Fibroblast of lung (primary cell): ENCODE data around the gene HAUS1. TPM values are rescaled to one million over a fixed set of nuclear protein-coding genes. Genes with fewer than 3 reads are reported as not detected.
"Not testable (repeated sequence)": the region's sequence is repeated elsewhere in the genome, so short reads cannot be mapped to it uniquely, and the experiment has no call there.

Source experiments
- DNase-seq, 2 donors: peaks; one replicate each; pipeline versions ENCODE4 v3.0.0 to v3.0.0-alpha.2; 2010; ENCODE audit warnings: low read depth in 2 of 2
- H2AFZ ChIP-seq: 2 replicates; pipeline ENCODE4 v1.5.1; 2012; ENCODE audit warnings: low read length, control low read depth, inconsistent platforms
- H3K27ac ChIP-seq: 2 replicates; pipeline ENCODE4 v1.5.1; 2011; ENCODE audit warnings: low read length, control low read depth; ENCODE audit not compliant: insufficient read depth
- H3K27me3 ChIP-seq: 2 replicates; pipeline ENCODE4 v1.5.1; 2011; ENCODE audit warnings: mild to moderate bottlenecking, low read length; ENCODE audit not compliant: control insufficient read depth, insufficient read depth
- H3K36me3 ChIP-seq: 2 replicates; pipeline ENCODE4 v1.5.1; 2011; ENCODE audit warnings: low read length; ENCODE audit not compliant: control insufficient read depth, insufficient read depth
- H3K4me1 ChIP-seq: 2 replicates; pipeline ENCODE4 v1.5.1; 2011; ENCODE audit warnings: low read length; ENCODE audit not compliant: control insufficient read depth, insufficient read depth; ENCODE audit errors: extremely low read depth
- H3K4me2 ChIP-seq: 2 replicates; pipeline ENCODE4 v1.5.1; 2011; ENCODE audit warnings: low read length, control low read depth; ENCODE audit not compliant: insufficient read depth; ENCODE audit errors: extremely low read depth
- H3K4me3 ChIP-seq, 4 experiments: fragments of 200-600 bp in 1 of 4; sonication (generic) in 1 of 4; replicated peaks in 1 of 4; 2 replicates each; pipeline ENCODE4 v1.5.1; 2011 to 2016; ENCODE audit warnings: low read length in 4 of 4, low read depth in 3 of 4, mild to moderate bottlenecking in 3 of 4, control low read depth in 2 of 4, inconsistent platforms in 1 of 4, mixed read lengths in 1 of 4; ENCODE audit not compliant: insufficient read depth in 1 of 4; ENCODE audit errors: control extremely low read depth in 1 of 4
- H3K79me2 ChIP-seq: 2 replicates; pipeline ENCODE4 v1.5.1; 2012; ENCODE audit warnings: mild to moderate bottlenecking, low read length, inconsistent platforms; ENCODE audit not compliant: control insufficient read depth, insufficient read depth
- H3K9ac ChIP-seq: 2 replicates; pipeline ENCODE4 v1.5.1; 2011; ENCODE audit warnings: mild to moderate bottlenecking, low read length, control low read depth; ENCODE audit not compliant: insufficient read depth
- H3K9me3 ChIP-seq: 2 replicates; pipeline ENCODE4 v1.5.1; 2012; ENCODE audit warnings: low read depth, low read length; ENCODE audit not compliant: control insufficient read depth, insufficient read depth
- H4K20me1 ChIP-seq: 2 replicates; pipeline ENCODE4 v1.5.1; 2011; ENCODE audit warnings: low read length; ENCODE audit not compliant: control insufficient read depth, insufficient read depth; ENCODE audit errors: extremely low read depth
- EZH2 ChIP-seq: IDR thresholded peaks from 2 replicates; pipeline ENCODE4 v1.5.1; 2012; ENCODE audit warnings: low read length, control low read depth, mild to moderate bottlenecking; ENCODE audit errors: missing control alignments
- polyA plus RNA-seq, 2 donors: library from polyadenylated mRNA; depleted of rRNA in 1 of 2; stranded (reverse) in 1 of 2; unstranded in 1 of 2; fragments of >200 nt; gene quantifications; 2 replicates each; pipeline ENCODE4 v1.2.1, GENCODE V29; 2011 to 2012; ENCODE audit warnings: missing spikeins in 1 of 2
- total RNA-seq: library from RNA; depleted of rRNA; stranded (reverse); fragments of >200 nt; gene quantifications from 2 replicates; pipeline ENCODE4 v1.2.1, GENCODE V29; 2014
- TF ChIP-seq, protein P1 (sequence below), 2 donors: IDR thresholded peaks in 1 of 2; conservative IDR thresholded peaks in 1 of 2; 1 replicate in 1 of 2; 2 replicates in 1 of 2; pipeline ENCODE4 v1.5.1; 2011 to 2012; ENCODE audit warnings: low read length in 2 of 2, control low read depth in 1 of 2, inconsistent platforms in 1 of 2, low read depth in 1 of 2, mild to moderate bottlenecking in 1 of 2

The HAUS1 gene
- total and polyA plus RNA-seq, 2 donors (not counting 1 experiment from before 2014, with no cell fraction given), result 25.4 to 52.8 TPM

DNA sequence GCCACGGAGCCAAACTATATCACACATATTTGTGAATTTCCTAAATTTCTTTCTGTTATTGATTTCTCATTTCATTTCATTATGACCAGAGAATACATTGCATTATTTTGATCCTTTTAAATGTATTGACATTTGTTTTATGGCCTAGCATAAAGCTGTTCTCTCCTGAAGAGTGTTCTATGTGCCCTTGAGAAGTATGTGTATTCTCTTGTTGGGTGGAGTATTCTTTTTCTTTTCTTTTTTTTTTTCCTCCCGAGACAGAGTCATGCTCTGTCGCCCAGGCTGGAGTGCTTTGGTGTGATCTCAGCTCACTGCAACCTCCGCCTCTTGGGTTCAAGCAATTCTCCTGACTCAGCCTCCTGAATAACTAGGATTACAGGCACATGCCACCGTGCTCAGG lies 5.2 kb downstream of the HAUS1 start:
- Histone ChIP-seq H2AFZ (no peak overlapping the region), H3K4me1 (no peaks in the 10 kb centered on the region), H3K27me3 (no peaks in the 10 kb centered on the region), H3K9me3 (no peaks in the 10 kb centered on the region), H3K27ac (no peak overlapping the region), H3K9ac (no peak overlapping the region), H3K4me2 (no peak overlapping the region), H3K4me3 (no peak overlapping the region), H4K20me1 (no peaks in the 10 kb centered on the region), H3K36me3 (no peaks in the 10 kb centered on the region), H3K79me2 (no peaks in the 10 kb centered on the region)
- TF ChIP-seq EZH2, result no peak
- TF ChIP-seq, protein P1, sequence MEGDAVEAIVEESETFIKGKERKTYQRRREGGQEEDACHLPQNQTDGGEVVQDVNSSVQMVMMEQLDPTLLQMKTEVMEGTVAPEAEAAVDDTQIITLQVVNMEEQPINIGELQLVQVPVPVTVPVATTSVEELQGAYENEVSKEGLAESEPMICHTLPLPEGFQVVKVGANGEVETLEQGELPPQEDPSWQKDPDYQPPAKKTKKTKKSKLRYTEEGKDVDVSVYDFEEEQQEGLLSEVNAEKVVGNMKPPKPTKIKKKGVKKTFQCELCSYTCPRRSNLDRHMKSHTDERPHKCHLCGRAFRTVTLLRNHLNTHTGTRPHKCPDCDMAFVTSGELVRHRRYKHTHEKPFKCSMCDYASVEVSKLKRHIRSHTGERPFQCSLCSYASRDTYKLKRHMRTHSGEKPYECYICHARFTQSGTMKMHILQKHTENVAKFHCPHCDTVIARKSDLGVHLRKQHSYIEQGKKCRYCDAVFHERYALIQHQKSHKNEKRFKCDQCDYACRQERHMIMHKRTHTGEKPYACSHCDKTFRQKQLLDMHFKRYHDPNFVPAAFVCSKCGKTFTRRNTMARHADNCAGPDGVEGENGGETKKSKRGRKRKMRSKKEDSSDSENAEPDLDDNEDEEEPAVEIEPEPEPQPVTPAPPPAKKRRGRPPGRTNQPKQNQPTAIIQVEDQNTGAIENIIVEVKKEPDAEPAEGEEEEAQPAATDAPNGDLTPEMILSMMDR (conservative IDR thresholded peaks at IDR 0.05 in 1 of 2, IDR thresholded peaks at IDR 0.05 in 1 of 2; ENCODE audit: low read depth in 1 of 2, low read length in 2 of 2), result no peak
- no peak for DNase-seq

DNA sequence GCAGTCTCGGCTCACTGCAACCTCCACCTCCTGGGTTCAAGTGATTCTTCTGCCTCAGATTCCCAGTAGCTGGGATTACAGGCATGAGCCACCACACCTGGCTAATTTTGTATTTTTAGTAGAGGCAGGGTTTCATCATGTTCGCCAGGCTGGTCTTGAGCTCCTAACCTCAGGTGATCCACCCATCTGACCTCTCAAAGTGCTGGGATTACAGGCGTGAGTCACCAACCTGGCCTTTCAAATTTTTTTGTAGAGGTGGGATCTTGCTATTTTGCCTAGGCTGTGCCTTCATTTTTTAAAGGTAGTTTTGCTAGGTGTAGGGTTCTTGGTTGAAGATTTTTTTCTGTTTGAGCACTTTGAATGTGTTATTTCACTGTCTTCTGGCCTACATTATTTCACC lies 6.2 kb downstream of the HAUS1 start:
- no peak overlapping the region for H3K27ac ChIP-seq
- no peaks in the 10 kb centered on the region for H3K79me2 ChIP-seq
- no peak overlapping the region for H3K9ac ChIP-seq
- no peaks in the 10 kb centered on the region for H3K9me3 ChIP-seq
- H3K36me3 ChIP-seq, result no peaks in the 10 kb centered on the region
- no peak overlapping the region for H2AFZ ChIP-seq
- H3K4me3 ChIP-seq, result no peak overlapping the region
- no peak overlapping the region for H3K4me2 ChIP-seq
- no peak for DNase-seq
- H3K27me3 ChIP-seq, result no peaks in the 10 kb centered on the region
- no peaks in the 10 kb centered on the region for H4K20me1 ChIP-seq
- TF ChIP-seq, protein P1 (conservative IDR thresholded peaks at IDR 0.05 in 1 of 2, IDR thresholded peaks at IDR 0.05 in 1 of 2; ENCODE audit: low read depth in 1 of 2, low read length in 2 of 2), result no peak
- TF ChIP-seq EZH2, result no peak
- no peaks in the 10 kb centered on the region for H3K4me1 ChIP-seq

DNA sequence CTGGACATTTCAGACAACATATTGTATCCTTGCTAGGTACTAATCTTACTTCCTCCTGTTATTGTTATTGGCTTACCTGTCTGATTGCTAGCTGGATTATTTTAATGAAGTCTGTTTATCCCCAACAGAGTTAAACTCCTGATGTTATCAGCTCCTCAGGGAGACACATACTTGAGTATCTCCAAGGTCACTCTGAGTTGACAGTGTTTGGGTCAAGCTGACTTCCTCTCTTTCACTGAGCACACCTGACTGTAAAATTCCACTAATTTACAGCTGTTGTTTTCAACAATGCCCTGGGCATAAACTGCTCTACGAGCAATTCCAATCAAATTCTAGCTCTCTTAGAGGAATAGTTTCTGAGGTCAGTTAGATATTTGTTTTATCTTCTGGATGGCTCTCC lies 9.6 kb downstream of the HAUS1 start:
- H3K4me1 ChIP-seq, result no peaks in the 10 kb centered on the region
- H3K36me3 ChIP-seq, result no peaks in the 10 kb centered on the region
- H4K20me1 ChIP-seq, result no peaks in the 10 kb centered on the region
- no peak for DNase-seq
- no peaks in the 10 kb centered on the region for H3K27me3 ChIP-seq
- H3K27ac ChIP-seq, result no peak overlapping the region
- H2AFZ ChIP-seq, result no peak overlapping the region
- H3K79me2 ChIP-seq, result no peaks in the 10 kb centered on the region
- H3K9me3 ChIP-seq, result no peaks in the 10 kb centered on the region
- no peak for TF ChIP-seq EZH2
- TF ChIP-seq, protein P1 (conservative IDR thresholded peaks at IDR 0.05 in 1 of 2, IDR thresholded peaks at IDR 0.05 in 1 of 2; ENCODE audit: low read depth in 1 of 2, low read length in 2 of 2), result no peak
- no peak overlapping the region for H3K4me2 ChIP-seq
- no peak overlapping the region for H3K4me3 ChIP-seq
- no peak overlapping the region for H3K9ac ChIP-seq

DNA sequence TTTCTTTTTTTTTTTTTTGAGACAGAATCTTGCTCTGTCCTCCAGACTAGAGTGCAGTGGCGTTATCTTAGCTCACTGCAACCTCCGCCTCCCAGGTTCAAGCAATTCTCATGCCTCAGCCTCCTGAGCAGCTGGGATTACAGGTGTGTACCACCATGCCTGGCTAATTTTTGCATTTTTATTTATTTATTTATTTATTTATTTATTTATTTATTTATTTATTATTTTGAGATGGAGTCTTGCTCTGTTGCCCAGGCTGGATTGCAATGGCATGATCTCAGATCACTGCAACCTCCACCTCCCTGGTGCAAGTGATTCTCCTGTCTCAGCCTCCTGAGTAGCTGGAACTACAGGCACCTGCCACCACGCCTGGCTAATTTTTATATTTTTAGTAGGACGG lies 22.4 kb downstream of the HAUS1 start:
- not testable (repeated sequence) for H3K27ac ChIP-seq, H3K9ac ChIP-seq, H3K9me3 ChIP-seq, H3K27me3 ChIP-seq, H3K4me2 ChIP-seq, H2AFZ ChIP-seq, H3K79me2 ChIP-seq, H3K4me3 ChIP-seq, H4K20me1 ChIP-seq, H3K36me3 ChIP-seq, DNase-seq, H3K4me1 ChIP-seq
